Stimulated activated CD4-positive, alpha-beta T cell treated with anti-CD3 and anti-CD28 coated beads, Interleukin-1b, Interleukin-23, amount 100 ng/mL, for 48 hours (primary cell): ENCODE results near the gene EMP1.

ENCODE experiments used
- DNase-seq: peaks from one replicate; pipeline ENCODE4 v3.0.0-alpha.2; 2020

EMP1 gene

GRCh38 chr12:13173012-13173932 lies 23.3 kb upstream of the EMP1 start:
- DNase-seq: peak; percentile 50

DNA sequence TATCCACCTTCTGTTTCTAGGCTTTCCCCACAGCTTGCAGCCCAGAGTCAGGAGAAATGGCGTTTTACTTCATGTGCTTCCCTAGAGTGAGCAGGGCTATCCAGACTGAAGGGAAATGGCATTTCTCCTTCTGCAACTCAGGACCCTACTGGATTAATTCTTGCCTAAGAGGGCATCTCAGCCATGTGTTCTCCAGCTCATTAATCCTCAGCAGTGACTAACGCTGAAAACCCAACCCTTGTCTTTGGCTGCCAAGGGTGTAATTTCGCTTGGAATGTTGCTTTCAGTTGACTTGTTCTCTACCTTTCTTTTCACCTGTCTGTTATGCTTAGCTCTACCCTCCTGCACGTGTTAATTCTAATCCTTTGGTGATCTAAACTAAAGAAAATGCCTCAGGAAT lies 21.0 kb upstream of the EMP1 start:
- no peak for DNase-seq

DNA sequence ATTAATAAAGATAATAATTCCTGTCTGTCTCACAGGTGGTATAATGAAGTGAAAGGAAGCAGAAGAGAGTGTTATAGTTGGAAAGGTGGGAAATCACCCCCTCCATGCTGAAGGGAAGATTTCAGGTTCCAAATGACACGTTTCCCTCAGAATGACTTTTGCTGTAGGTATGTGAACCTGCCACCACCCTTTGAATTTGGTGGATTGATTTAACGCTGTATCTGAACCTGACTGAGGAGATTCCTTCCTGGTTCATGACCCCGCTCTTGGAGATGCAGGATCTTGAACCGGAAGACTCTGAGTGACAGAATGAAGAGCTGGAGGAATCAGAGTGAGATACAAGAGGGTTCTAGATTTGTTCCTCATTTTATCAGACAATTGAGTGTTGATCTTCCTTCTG lies 20.3 kb upstream of the EMP1 start:
- DNase-seq: no peak

DNA sequence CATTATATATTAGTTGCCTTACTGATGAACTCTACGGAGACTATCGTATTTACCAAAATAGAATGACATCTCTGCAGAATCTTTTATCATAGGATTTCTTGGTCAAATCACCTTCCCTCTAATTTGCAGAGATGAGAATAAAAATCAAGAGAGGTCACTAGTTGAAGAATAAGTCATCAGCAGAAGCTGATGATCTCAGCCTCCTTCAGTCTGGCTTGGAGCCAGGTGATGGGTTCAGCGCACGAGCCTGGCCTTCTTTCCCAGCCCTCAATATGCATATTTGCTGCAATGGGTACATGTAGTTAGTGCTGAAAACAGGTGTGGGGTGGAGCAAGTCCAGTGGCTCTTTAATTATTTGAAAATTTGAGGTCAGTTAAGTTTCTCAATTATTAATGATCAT lies 19.2 kb upstream of the EMP1 start:
- no peak for DNase-seq

- DNase-seq: no peak
These were observed 18.6 kb upstream of the EMP1 start for GRCh38 chr12:13177906-13178305.

- DNase-seq: no peak
These were observed 17.8 kb upstream of the EMP1 start for GRCh38 chr12:13178568-13179210.

DNA sequence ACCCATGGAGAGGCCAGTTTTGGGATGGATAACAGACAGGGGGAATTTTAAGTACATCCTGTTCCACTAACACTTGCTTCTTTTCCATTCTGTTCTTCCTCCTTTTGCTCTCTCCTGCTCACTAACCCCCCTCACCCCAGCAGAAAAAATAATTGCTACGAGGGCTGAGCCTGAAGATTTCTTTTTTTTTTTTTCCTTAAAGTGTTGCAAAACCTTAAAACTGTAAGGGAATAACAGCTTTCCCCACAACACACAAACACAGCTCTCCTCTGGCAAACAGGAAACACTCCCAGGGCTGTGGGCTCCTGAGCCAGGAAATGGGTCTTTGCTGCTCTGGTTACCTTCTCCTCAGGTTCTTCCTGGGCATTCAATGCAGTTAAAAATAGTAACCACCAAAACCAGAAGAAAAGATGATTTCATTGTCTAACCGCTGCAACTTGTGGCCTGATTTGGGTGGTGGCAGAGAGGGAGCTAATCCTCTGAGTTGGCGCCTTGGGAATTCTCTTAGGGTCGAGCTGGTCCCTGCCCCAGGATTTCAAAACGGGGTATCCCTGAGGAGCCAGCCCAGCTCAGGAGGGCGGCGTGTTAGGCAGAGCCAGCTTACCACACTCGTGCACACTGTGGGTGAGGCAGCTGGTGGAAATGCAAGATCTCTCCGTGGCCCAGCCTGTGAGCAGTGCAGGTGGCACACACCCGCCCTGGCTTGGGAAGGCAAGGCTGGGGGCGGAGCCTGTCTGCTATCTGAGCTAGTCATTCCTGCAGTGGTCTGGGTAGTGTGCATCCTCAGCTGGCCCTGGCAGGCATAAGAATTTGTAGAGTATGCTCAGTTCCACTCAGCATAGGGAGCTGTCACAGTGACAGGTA lies 17.1 kb upstream of the EMP1 start:
- peak; percentile 69 for DNase-seq

- DNase-seq: no peak
These were observed 15.0 kb upstream of the EMP1 start for GRCh38 chr12:13181375-13182070.

- no peak for DNase-seq
These were observed 13.6 kb upstream of the EMP1 start for GRCh38 chr12:13182881-13183280.

DNA sequence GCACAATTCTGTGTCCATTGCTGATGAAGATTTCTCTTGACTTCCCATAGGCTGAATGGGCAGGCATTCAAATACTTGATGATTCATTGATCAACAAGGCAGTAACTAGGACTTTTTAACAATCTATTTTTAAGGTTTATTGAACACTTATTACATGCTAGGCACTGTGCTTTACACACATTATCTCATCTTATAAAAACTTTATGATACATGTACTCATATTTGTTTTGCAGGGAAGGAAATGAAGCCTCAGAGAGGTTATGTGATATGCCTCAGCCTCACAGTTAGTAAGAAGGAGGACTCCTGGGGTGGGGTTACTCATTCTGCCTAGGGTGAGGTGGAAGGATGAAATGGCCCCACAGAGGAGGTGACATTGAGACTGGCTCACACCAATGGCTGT lies 12.9 kb upstream of the EMP1 start:
- DNase-seq: peak; percentile 41

- no peak for DNase-seq
These were observed 10.2 kb upstream of the EMP1 start for GRCh38 chr12:13186302-13186701.

DNA sequence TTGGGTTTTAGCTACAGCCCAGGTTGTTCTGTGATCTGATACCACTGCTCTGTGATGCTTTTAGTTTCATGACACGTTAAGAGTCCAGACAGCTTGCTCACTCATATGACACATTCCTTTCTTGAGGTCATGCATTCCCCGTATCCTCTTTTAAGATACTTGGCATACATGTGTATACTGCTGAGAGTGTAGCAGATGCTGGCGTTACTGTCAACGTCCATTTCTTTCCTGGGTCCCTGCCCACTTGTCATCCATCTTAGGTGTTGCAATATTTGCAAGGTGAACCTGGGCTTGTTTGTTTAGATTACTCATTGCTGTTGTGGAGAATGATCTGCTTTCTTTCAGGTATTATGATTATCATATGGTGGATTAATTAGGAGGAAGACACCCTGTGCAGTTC lies 9.1 kb upstream of the EMP1 start:
- no peak for DNase-seq

DNA sequence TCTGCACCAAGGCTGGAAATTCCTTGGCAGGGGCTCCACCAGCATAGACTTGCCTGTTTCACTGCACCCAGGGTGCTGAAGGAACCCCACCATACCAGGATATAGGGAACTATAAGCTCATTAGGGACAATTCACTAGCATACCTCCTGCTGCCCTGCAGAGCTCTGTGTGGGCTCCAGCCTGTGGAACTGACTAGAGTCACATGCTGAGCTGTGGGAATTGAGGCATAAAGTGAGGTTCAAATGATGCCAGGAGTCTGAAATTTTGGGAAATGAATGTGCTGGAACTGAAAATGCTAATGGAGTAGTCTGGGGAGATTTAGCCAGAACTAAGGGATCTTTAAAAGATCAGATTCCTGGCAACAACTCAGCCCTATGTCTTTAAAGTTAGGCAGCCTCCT lies 7.3 kb upstream of the EMP1 start:
- no peak for DNase-seq

- DNase-seq: no peak
These were observed 6.3 kb upstream of the EMP1 start for GRCh38 chr12:13190275-13190674.

GRCh38 chr12:13192719-13193118 lies 3.8 kb upstream of the EMP1 start:
- DNase-seq: no peak

GRCh38 chr12:13193505-13194231 lies 2.9 kb upstream of the EMP1 start:
- no peak for DNase-seq

DNA sequence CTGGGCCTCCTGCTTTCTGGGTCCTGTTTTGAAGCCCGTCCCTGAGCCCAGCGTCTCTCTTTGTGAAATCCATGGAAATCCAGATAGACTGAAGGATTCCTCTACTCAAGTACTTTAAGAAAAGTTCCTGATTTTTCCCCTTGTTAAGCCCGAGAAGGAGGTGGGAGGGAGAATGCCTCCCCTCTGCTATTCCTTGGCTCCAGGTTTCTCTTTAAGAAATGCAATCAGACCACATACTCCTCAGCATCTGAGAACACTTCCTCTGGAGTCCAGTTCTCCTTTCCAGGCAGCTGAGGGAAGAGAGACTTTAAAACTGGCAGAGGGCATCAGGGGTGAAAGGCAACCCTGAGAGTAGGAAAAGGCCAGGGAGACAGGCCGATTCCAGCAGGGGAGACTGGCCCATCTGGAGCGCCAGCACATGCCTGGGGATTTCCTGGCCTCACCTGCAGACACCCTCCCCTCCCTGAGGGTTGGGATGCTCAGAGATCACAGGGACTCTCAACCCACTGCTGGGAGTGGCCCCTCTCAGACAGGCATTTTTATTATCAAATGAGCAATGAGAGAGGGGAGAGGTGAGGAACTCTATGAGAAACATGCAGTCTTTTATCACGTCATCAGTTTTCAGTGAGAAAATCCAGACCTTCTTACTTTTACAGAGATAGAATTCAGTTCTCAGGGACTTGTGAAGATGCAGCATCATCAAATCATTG lies 2.0 kb upstream of the EMP1 start:
- DNase-seq: no peak

DNA sequence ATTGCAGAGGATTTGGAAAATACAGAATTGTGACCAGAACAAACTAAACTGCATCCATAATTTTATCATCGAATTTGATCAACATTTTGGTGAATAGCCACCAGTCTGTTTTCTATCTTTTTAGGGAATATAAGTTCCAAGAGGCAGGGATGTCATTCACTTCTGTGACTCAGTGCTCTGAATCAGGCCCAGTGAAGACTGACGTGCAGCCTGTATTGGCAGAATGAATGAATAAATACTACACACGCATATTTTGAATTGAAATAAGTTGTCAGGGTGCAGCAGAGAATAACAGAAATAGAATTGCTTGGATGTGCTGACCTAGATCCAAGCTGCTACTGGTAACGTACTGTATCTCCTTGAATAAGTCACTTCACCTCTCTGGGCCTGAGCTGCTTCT lies 1.3 kb upstream of the EMP1 start:
- DNase-seq: no peak

GRCh38 chr12:13195785-13196129 lies 769 bp upstream of the EMP1 start:
- no peak for DNase-seq

DNA sequence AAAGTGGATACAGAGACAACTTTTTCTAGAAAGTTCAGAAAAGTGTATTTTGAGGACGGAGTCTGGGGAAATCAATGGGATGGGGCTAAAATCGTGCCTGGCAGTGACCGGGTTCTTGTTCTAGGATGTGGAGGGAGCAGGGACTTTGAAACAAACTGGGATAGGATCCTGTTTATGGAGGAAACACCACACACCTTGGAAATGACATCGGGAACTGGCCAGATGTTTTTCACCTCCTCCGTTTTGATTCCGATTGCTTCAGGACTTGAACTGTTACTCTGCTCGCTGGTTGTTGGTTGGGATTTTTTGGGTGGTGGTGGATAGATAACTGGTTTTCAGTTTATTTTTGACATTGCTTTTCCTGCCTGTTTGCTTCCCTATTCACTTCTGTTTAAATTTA lies 506 bp downstream of the EMP1 start:
- DNase-seq: no peak

GRCh38 chr12:13197526-13198143 lies 1.1 kb downstream of the EMP1 start:
- DNase-seq: no peak
